ENCODE results near the gene BAX. TPM values are rescaled to one million over a fixed set of nuclear protein-coding genes. Genes with fewer than 3 reads are reported as not detected.
A peak's percentile ranks its signal among the peaks of the same experiment; 100 is the strongest.

The BAX gene
- total RNA-seq, 1 donor from 2014 or later = 171 TPM

GRCh38 chr19:48987323-48987722, 32.6 kb downstream of the BAX start:
- Mint-ChIP-seq H3K9me3 (no peaks in the 10 kb centered on the region), H3K36me3 (ENCODE audit: low read depth) (peaks cover 8% of the 10 kb centered on the region), H3K27ac (ENCODE audit: unreplicated experiment) (no peak overlapping the region), H3K4me1 (peaks cover 13% of the 10 kb centered on the region), H3K27me3 (ENCODE audit: low read depth) (no peaks in the 10 kb centered on the region), H3K4me3 (no peak overlapping the region)
- TF ChIP-seq, protein P1, sequence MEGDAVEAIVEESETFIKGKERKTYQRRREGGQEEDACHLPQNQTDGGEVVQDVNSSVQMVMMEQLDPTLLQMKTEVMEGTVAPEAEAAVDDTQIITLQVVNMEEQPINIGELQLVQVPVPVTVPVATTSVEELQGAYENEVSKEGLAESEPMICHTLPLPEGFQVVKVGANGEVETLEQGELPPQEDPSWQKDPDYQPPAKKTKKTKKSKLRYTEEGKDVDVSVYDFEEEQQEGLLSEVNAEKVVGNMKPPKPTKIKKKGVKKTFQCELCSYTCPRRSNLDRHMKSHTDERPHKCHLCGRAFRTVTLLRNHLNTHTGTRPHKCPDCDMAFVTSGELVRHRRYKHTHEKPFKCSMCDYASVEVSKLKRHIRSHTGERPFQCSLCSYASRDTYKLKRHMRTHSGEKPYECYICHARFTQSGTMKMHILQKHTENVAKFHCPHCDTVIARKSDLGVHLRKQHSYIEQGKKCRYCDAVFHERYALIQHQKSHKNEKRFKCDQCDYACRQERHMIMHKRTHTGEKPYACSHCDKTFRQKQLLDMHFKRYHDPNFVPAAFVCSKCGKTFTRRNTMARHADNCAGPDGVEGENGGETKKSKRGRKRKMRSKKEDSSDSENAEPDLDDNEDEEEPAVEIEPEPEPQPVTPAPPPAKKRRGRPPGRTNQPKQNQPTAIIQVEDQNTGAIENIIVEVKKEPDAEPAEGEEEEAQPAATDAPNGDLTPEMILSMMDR (conservative IDR thresholded peaks at IDR 0.05) = no peak
- no peak for DNase-seq (ENCODE audit: low read depth, low spot score)

DNA sequence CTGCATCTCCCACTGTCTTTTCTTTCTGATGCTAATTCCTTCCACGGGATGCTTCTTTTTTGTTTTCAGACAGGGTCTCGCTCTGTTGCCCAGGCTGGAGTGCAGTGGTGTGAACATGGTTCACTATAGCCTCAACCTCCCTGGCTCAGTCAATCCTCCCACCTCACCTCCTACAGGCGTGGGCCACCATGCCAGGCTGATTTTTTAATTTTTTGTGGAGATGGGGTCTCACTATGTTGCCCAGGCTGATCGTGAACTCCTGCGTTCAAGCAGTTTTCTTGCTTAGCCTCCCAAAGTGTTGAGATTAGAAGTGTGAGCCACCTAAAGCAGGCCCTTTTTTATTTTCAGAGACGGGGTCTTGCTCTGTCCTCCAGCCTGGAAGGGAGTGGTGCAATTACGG, 33.6 kb downstream of the BAX start:
- no peak for DNase-seq (ENCODE audit: low read depth, low spot score)
- TF ChIP-seq, protein P1 (conservative IDR thresholded peaks at IDR 0.05) = no peak
- Mint-ChIP-seq H3K27me3 (ENCODE audit: low read depth) (no peaks in the 10 kb centered on the region), H3K4me1 (peaks cover 19% of the 10 kb centered on the region), H3K4me3 (peak overlapping the region; percentile 7), H3K27ac (ENCODE audit: unreplicated experiment) (peak overlapping the region; percentile 25), H3K9me3 (no peaks in the 10 kb centered on the region), H3K36me3 (ENCODE audit: low read depth) (peaks cover 7% of the 10 kb centered on the region)

- no peak for DNase-seq (ENCODE audit: low read depth, low spot score)
- Mint-ChIP-seq H3K27me3 (ENCODE audit: low read depth) (no peaks in the 10 kb centered on the region), H3K36me3 (ENCODE audit: low read depth) (peaks cover 4% of the 10 kb centered on the region), H3K27ac (ENCODE audit: unreplicated experiment) (no peak overlapping the region), H3K4me1 (peaks cover 24% of the 10 kb centered on the region), H3K4me3 (peak overlapping the region; percentile 7), H3K9me3 (no peaks in the 10 kb centered on the region)
- TF ChIP-seq, protein P1 (conservative IDR thresholded peaks at IDR 0.05) = no peak
Measured at GRCh38 chr19:48988860-48989259, 34.2 kb downstream of the BAX start.

- no peak for DNase-seq (ENCODE audit: low read depth, low spot score)
- H3K36me3 Mint-ChIP-seq (ENCODE audit: low read depth) = peaks cover 4% of the 10 kb centered on the region
- H3K4me3 Mint-ChIP-seq = no peak overlapping the region
- peaks cover 32% of the 10 kb centered on the region for H3K4me1 Mint-ChIP-seq
- H3K9me3 Mint-ChIP-seq = no peaks in the 10 kb centered on the region
- H3K27ac Mint-ChIP-seq (ENCODE audit: unreplicated experiment) = peak overlapping the region; percentile 48
- H3K27me3 Mint-ChIP-seq (ENCODE audit: low read depth) = no peaks in the 10 kb centered on the region
- TF ChIP-seq, protein P1 (conservative IDR thresholded peaks at IDR 0.05) = no peak
Measured at GRCh38 chr19:48989701-48990291, 35.1 kb downstream of the BAX start.

DNA sequence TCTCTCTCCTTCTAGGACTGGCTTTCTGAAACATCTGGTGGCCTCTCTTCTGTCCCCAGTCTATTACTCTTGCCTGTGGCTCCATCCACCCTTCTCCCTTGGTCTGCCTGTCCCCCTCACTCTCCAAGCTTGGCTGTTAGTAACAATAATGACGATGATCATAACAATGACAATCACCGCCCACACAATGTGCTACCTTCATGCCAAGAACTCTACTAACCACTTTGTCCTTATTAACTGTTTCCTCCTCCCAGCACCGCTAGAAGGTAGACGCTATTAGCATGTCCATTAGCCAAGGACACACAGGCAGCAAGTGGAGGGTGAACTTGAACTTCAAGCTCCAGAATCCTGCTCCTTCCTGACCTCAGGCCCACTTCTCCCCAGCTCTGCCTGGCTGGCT, 35.7 kb downstream of the BAX start:
- Mint-ChIP-seq H3K4me3 (peak overlapping the region; percentile 11), H3K36me3 (ENCODE audit: low read depth) (peaks cover 4% of the 10 kb centered on the region), H3K4me1 (peaks cover 38% of the 10 kb centered on the region), H3K27me3 (ENCODE audit: low read depth) (no peaks in the 10 kb centered on the region), H3K27ac (ENCODE audit: unreplicated experiment) (peak overlapping the region; percentile 48), H3K9me3 (no peaks in the 10 kb centered on the region)
- TF ChIP-seq, protein P1 (conservative IDR thresholded peaks at IDR 0.05) = no peak
- no peak for DNase-seq (ENCODE audit: low read depth, low spot score)
